IgD-negative memory B cell (primary cell): Measurements from ENCODE around the gene SYTL3. TPM values are rescaled to one million over a fixed set of nuclear protein-coding genes. Genes with fewer than 3 reads are reported as not detected.

Experiments
- H3K27ac Mint-ChIP-seq, 3 donors: one replicate each; pipeline ENCODE4 v1.8.0; 2020 to 2022; ENCODE audit warnings: mild to moderate bottlenecking in 3 of 3, mixed read lengths in 3 of 3, moderate library complexity in 1 of 3
- H3K27me3 Mint-ChIP-seq: one replicate; pipeline ENCODE4 v1.8.0; 2021; ENCODE audit warnings: mixed read lengths
- H3K36me3 Mint-ChIP-seq: one replicate; pipeline ENCODE4 v1.8.0; 2020; ENCODE audit warnings: mild to moderate bottlenecking, mixed read lengths
- H3K4me1 Mint-ChIP-seq, 3 donors: one replicate each; pipeline ENCODE4 v1.8.0; 2020 to 2022; ENCODE audit warnings: mixed read lengths in 3 of 3, mild to moderate bottlenecking in 1 of 3
- H3K4me3 Mint-ChIP-seq, 4 donors: one replicate each; pipeline ENCODE4 v1.8.0; 2020 to 2022; ENCODE audit warnings: mild to moderate bottlenecking in 4 of 4, mixed read lengths in 4 of 4, moderate library complexity in 3 of 4
- H3K9me3 Mint-ChIP-seq, 3 donors: one replicate each; pipeline ENCODE4 v1.8.0; 2020 to 2021; ENCODE audit warnings: mixed read lengths in 3 of 3, mild to moderate bottlenecking in 1 of 3
- polyA plus RNA-seq: library from polyadenylated mRNA; unstranded; fragments of 300-500 nt; fragmentation: Illumina TruSeq; gene quantifications from one replicate; pipeline ENCODE4 v1.2.3, GENCODE V29; 2021

The SYTL3 gene
- polyA plus RNA-seq, 1 donor from 2014 or later = 1.8 TPM

- peaks cover 0 to 2% (median 0%) of the 10 kb centered on the region in 3 donors for H3K9me3 Mint-ChIP-seq
- H3K4me3 Mint-ChIP-seq = peak overlapping the region; percentile 68 to 89 (median 80)
- peak overlapping the region; percentile 84 to 98 (median 88) for H3K27ac Mint-ChIP-seq
- no peaks in the 10 kb centered on the region for H3K27me3 Mint-ChIP-seq
- peaks cover 19% of the 10 kb centered on the region for H3K36me3 Mint-ChIP-seq
- peaks cover 77 to 87% (median 83%) of the 10 kb centered on the region in 3 donors for H3K4me1 Mint-ChIP-seq
Measured at GRCh38 chr6:158803733-158804143, 153.9 kb downstream of the SYTL3 start.

DNA sequence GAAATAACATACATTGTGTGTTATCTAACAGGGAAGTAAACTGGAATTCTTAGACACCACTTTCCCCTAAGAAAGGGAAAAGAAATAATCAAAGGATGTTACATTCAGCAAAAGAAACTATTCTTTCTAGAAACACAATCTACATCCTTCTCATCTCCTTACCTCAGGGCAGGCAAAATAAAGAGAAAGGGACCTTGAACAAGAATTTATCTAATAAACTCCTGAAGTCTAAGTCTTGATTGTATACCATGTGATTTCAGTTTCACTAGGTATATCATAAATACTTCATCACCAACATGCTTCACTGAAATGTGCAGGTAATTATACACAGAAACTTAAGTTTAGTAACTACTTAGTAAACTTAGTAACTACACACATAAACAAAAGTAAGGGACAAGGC is 154.4 kb downstream of the SYTL3 start:
- peaks cover 77 to 87% (median 82%) of the 10 kb centered on the region in 3 donors for H3K4me1 Mint-ChIP-seq
- H3K4me3 Mint-ChIP-seq = peak overlapping the region; percentile 68 to 89 (median 80)
- peak overlapping the region; percentile 84 to 98 (median 88) for H3K27ac Mint-ChIP-seq
- peaks cover 0 to 2% (median 0%) of the 10 kb centered on the region in 3 donors for H3K9me3 Mint-ChIP-seq
- no peaks in the 10 kb centered on the region for H3K27me3 Mint-ChIP-seq
- peaks cover 22% of the 10 kb centered on the region for H3K36me3 Mint-ChIP-seq

GRCh38 chr6:158805698-158806377 is 156.0 kb downstream of the SYTL3 start:
- Mint-ChIP-seq H3K9me3 (peaks cover 0 to 2% (median 0%) of the 10 kb centered on the region in 3 donors), H3K36me3 (peaks cover 31% of the 10 kb centered on the region), H3K27me3 (no peaks in the 10 kb centered on the region), H3K27ac (peak overlapping the region; percentile 84 to 98 (median 95)), H3K4me1 (peaks cover 82 to 86% (median 86%) of the 10 kb centered on the region in 3 donors), H3K4me3 (peak overlapping the region; percentile 35 to 87 (median 76))

DNA sequence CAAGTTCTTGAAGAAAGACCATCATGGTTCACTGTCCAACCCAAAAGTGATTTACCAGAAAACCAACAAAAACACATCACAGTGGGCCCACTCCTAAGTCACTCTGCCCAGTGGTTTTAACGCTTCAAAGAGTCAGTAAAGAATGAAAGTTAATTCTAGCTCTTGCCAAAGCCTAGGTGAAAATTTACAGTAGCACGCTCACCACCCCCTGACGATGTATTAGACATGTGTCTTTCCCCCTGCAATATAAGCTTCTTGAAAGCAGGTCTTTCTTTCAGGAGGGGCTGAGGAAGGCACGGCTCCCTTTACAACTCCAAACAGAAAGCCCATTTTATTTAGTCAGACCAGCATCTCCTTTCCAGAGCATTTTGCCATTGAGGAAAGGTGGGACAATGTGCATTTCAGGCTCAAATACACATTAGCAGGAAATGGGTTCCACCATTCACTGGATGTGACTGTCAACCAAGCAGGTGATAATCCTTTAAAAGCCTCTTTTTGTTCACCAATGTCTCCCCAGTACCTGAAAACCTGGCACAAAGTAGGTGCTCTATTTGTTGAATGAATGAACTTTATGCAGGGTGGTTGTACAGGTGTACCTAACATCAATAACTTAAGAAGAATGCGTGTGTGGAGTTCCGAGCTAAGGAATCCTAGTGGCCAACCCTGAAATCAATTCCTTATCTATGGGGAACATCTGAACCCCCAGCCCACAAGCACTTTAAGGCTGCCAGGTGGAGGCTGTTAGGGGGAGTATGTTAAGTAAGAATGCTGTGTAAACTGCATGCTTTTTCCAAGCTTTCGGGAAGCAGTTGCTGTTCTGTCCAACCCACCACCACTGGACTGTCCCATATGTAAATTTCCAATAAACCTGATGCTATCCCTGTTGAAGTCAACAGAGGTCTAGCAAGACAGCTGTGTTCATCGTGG is 157.9 kb downstream of the SYTL3 start:
- peaks cover 35% of the 10 kb centered on the region for H3K36me3 Mint-ChIP-seq
- peaks cover 0 to 2% (median 0%) of the 10 kb centered on the region in 3 donors for H3K9me3 Mint-ChIP-seq
- peaks cover 76 to 85% (median 85%) of the 10 kb centered on the region in 3 donors for H3K4me1 Mint-ChIP-seq
- peak overlapping the region; percentile 84 to 98 (median 95) for H3K27ac Mint-ChIP-seq
- no peaks in the 10 kb centered on the region for H3K27me3 Mint-ChIP-seq
- peak overlapping the region; percentile 67 to 95 (median 77) for H3K4me3 Mint-ChIP-seq

- H3K36me3 Mint-ChIP-seq = peaks cover 38% of the 10 kb centered on the region
Measured at GRCh38 chr6:158808442-158808833, 158.6 kb downstream of the SYTL3 start.

DNA sequence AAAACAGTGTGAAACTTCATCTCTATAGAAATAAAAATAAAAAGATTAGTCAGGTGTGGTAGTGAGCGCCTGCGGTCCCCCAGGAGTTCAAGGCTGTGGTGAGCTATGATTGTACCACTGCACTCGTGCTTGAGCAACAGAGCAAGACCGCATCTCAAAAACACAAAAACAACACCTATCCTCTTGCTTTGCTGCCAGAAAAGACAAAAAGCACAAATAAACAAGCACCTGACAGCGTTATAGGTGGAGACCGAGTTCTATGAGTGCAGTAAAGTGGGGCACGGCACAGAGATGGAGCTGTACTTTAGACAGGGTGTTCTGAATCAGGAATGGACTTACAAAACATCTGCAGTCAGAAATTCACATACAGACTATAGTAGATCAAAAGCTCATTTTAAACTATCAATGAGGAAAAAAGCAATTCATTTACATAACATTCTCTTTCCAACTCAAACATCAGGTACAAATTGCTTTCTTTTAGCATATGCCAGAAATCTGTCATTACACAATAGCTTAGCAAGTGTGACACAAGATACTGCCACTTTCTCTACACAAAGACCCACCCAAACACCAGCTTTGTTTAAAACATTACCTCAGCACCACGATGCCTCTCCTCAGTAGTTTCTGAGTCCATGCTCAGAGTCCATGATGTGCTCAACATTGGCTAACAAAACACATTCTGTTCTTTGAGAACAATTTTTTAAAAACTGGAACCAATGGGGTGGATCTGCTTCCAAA is 159.3 kb downstream of the SYTL3 start:
- Mint-ChIP-seq H3K27ac (peak overlapping the region; percentile 84 to 98 (median 95)), H3K27me3 (no peaks in the 10 kb centered on the region), H3K4me3 (peak overlapping the region; percentile 67 to 95 (median 77)), H3K9me3 (peaks cover 0 to 2% (median 0%) of the 10 kb centered on the region in 3 donors), H3K36me3 (peaks cover 40% of the 10 kb centered on the region), H3K4me1 (peaks cover 77 to 89% (median 87%) of the 10 kb centered on the region in 3 donors)

More at GRCh38 chr6:158808442-158808833, 158.6 kb downstream of the SYTL3 start:
- Mint-ChIP-seq H3K27ac (peak overlapping the region; percentile 84 to 98 (median 95)), H3K9me3 (peaks cover 0 to 2% (median 0%) of the 10 kb centered on the region in 3 donors), H3K27me3 (no peaks in the 10 kb centered on the region), H3K4me1 (peaks cover 77 to 89% (median 89%) of the 10 kb centered on the region in 3 donors), H3K4me3 (peak overlapping the region; percentile 67 to 95 (median 77))

GRCh38 chr6:158810155-158811095 is 160.6 kb downstream of the SYTL3 start:
- H3K4me1 Mint-ChIP-seq = peaks cover 77 to 90% (median 88%) of the 10 kb centered on the region in 3 donors
- H3K27ac Mint-ChIP-seq = peak overlapping the region; percentile 84 to 98 (median 95)
- peaks cover 40% of the 10 kb centered on the region for H3K36me3 Mint-ChIP-seq
- H3K4me3 Mint-ChIP-seq = peak overlapping the region; percentile 68 to 95 (median 80)
- H3K27me3 Mint-ChIP-seq = no peaks in the 10 kb centered on the region
- H3K9me3 Mint-ChIP-seq = peaks cover 0 to 2% (median 0%) of the 10 kb centered on the region in 3 donors

GRCh38 chr6:158812611-158813010 is 162.8 kb downstream of the SYTL3 start:
- Mint-ChIP-seq H3K27me3 (no peaks in the 10 kb centered on the region), H3K4me1 (peaks cover 72 to 79% (median 76%) of the 10 kb centered on the region in 3 donors), H3K4me3 (peak overlapping the region; percentile 68 to 99 (median 99)), H3K36me3 (peaks cover 45% of the 10 kb centered on the region), H3K27ac (peak overlapping the region; percentile 92 to 100 (median 98)), H3K9me3 (no peaks in the 10 kb centered on the region)

DNA sequence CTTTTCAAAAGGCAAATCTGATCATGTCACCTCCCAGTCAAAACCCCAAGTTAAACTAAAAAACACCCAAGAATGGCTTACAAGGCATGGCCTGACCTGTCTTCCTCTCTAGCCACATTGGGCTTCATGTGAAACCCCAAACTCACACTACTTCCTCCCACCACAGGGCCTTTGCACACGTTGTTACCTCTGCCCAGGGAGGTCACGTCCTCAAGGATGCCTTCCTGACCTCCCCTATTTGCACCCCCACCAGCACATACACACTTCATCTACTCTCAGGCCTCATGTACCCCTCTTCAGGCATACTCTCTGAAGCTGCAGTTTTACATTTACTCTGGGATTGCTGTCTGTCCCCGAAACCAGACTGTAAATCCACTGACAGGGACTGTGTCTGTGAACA is 163.2 kb downstream of the SYTL3 start:
- H3K4me1 Mint-ChIP-seq = peaks cover 71 to 75% (median 72%) of the 10 kb centered on the region in 3 donors
- peak overlapping the region; percentile 92 to 100 (median 98) for H3K27ac Mint-ChIP-seq
- no peaks in the 10 kb centered on the region for H3K9me3 Mint-ChIP-seq
- H3K4me3 Mint-ChIP-seq = peak overlapping the region; percentile 68 to 99 (median 99)
- H3K36me3 Mint-ChIP-seq = peaks cover 45% of the 10 kb centered on the region
- H3K27me3 Mint-ChIP-seq = no peaks in the 10 kb centered on the region

Other genes with a start within 250 kb of the SYTL3 start
- 2.2 TPM for gene TMEM181, start 90.0 kb upstream of the SYTL3 start, polyA plus RNA-seq
- 48.6 TPM for gene DYNLT1, start 5.3 kb upstream of the SYTL3 start, polyA plus RNA-seq
- 588 TPM for gene EZR, start 169.3 kb downstream of the SYTL3 start, polyA plus RNA-seq